ENCODE data around the gene ELMO2.

ELMO2 gene

GRCh38 chr20:46367234-46367633, 39.2 kb downstream of the ELMO2 start:
- DNase-seq (ENCODE audit: low read depth) = no peak

GRCh38 chr20:46366826-46367225, 39.6 kb downstream of the ELMO2 start:
- DNase-seq (ENCODE audit: low read depth) = no peak

- no peak for DNase-seq (ENCODE audit: low read depth)
Observed at GRCh38 chr20:46365487-46366220, 40.8 kb downstream of the ELMO2 start.

GRCh38 chr20:46364670-46365486, 41.5 kb downstream of the ELMO2 start:
- DNase-seq (ENCODE audit: low read depth) = no peak

- peak; percentile 79 for DNase-seq (ENCODE audit: low read depth)
Observed at GRCh38 chr20:46363874-46364669, 42.3 kb downstream of the ELMO2 start.

GRCh38 chr20:46362921-46363867, 43.2 kb downstream of the ELMO2 start:
- no peak for DNase-seq (ENCODE audit: low read depth)

- DNase-seq (ENCODE audit: low read depth) = no peak
Observed at GRCh38 chr20:46361811-46362210, 44.6 kb downstream of the ELMO2 start.

GRCh38 chr20:46361381-46361780, 45.0 kb downstream of the ELMO2 start:
- DNase-seq (ENCODE audit: low read depth) = no peak

- DNase-seq (ENCODE audit: low read depth) = no peak
Observed at GRCh38 chr20:46359233-46359751, 47.1 kb downstream of the ELMO2 start.

- no peak for DNase-seq (ENCODE audit: low read depth)
Observed at GRCh38 chr20:46358346-46359058, 47.9 kb downstream of the ELMO2 start.

GRCh38 chr20:46357030-46357514, 49.3 kb downstream of the ELMO2 start:
- DNase-seq (ENCODE audit: low read depth) = no peak

GRCh38 chr20:46356195-46357029, 50.0 kb downstream of the ELMO2 start:
- no peak for DNase-seq (ENCODE audit: low read depth)

- no peak for DNase-seq (ENCODE audit: low read depth)
Observed at GRCh38 chr20:46355778-46356177, 50.6 kb downstream of the ELMO2 start.

- no peak for DNase-seq (ENCODE audit: low read depth)
Observed at GRCh38 chr20:46354920-46355654, 51.3 kb downstream of the ELMO2 start.

GRCh38 chr20:46354207-46354555, 52.2 kb downstream of the ELMO2 start:
- no peak for DNase-seq (ENCODE audit: low read depth)

GRCh38 chr20:46353500-46354206, 52.8 kb downstream of the ELMO2 start:
- no peak for DNase-seq (ENCODE audit: low read depth)

GRCh38 chr20:46352370-46352938, 54.0 kb downstream of the ELMO2 start:
- no peak for DNase-seq (ENCODE audit: low read depth)
